Measurements from ENCODE around the gene ADAT3.
"Not testable (repeated sequence)": the region's sequence is repeated elsewhere in the genome, so short reads cannot be mapped to it uniquely, and the experiment has no call there.

The ADAT3 gene

DNA sequence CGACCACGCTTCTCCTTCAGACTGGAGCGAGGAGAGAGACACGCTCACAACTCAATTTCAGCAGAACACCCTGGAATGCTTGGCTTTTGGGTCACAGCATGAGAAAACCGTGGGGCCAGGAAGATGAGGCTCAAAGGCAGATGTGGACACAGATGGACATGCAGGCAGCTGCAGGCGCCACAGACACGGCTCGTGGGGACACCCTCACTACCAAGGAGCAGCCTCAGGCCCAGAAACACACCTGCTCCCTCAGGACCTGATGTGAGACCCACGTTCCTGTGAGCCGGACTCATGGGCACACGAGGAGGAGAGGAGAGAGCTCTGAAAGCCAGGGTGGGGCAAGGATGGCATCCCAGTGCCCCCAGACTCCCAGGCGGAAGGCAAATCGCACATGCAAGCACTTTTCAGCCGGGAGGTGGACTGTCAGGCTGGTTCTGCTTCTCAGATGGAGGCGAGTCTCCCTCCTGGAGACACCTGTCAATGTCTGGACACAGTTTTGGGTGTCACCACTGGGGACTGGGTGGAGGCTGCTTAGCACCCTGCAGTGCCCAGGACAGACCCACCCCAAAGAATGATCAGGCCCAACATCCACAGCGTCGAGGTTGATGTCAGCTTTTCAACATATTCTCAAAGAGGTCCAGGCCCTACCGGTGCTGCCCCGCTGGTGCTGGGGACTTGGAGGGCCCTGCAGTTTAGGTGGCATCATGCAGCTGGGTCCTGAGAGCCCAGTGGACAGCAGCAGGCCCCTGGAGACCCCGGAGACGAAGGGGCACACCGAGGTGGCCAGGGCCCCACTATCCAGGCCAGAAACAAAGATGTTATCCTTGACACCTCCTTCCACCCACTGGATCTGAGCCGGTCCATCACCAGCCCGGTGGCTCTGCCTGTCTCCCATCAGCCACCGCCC, 22.2 kb upstream of the ADAT3 start:
- DNase-seq (ENCODE audit: low read depth), result no peak

DNA sequence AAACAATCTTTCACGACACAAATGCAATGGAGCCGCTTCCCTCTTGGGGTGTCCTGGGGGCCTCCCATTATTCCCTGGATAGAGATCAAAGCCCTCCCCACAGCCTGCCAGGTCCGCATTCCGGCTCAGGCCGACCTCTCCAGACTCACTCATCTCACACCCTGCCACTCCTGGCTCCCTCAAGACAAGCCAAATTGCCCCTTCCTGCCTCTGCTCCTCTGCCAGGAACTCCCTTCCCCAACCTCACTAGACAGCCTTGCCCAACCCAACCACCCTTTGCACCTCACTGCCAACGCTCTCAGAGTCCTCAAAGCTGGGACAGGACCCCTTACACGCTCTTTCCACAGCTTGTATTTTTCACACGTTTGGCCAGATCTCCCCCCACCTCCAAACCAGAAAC, 21.4 kb upstream of the ADAT3 start:
- DNase-seq (ENCODE audit: low read depth), result no peak

- peak; percentile 37 for DNase-seq (ENCODE audit: low read depth)
Observed at GRCh38 chr19:1884291-1884718, 20.9 kb upstream of the ADAT3 start.

DNA sequence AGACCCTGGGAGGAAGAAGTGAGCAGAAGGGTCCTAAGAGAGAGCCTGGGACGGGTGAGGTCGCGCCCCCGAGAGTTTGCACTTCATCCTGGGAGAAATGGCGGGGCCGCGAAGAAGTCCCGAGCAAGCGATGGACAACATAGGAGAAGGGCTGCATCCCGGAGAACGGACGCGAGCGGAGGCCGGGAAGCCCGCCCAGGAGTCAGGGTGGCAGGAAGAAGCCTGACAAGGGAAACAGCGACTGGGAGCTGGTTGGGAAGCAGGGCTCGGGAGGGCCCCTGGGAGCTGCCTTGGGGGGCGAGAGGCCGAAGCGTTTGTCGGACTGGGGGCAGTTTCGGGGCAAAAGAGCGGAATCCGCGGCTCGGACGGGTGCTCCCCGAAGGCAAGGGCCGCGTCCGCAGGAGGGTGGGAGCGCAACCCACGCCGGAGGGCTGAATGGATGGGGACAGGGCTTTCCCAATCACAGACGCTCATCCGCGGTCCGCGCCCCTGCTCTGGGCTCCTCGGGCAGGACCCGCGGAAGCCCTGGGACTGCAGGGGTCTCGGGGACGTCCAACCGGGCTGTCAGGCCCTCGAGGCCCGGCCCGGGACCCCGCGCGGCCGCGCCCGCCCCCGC, 20.4 kb upstream of the ADAT3 start:
- DNase-seq (ENCODE audit: low read depth), result no peak

GRCh38 chr19:1885398-1886119, 19.6 kb upstream of the ADAT3 start, which contains the start of gene ABHD17A:
ABHD17A (minus strand) TSS chr19:1885496; CDS start chr19:1881566, 3,930 bp downstream.
- DNase-seq (ENCODE audit: low read depth), result peak; percentile 91

- DNase-seq (ENCODE audit: low read depth), result not testable (repeated sequence)
Observed at GRCh38 chr19:1886360-1886759, 18.8 kb upstream of the ADAT3 start.

GRCh38 chr19:1888385-1888784, 16.8 kb upstream of the ADAT3 start:
- no peak for DNase-seq (ENCODE audit: low read depth)

DNA sequence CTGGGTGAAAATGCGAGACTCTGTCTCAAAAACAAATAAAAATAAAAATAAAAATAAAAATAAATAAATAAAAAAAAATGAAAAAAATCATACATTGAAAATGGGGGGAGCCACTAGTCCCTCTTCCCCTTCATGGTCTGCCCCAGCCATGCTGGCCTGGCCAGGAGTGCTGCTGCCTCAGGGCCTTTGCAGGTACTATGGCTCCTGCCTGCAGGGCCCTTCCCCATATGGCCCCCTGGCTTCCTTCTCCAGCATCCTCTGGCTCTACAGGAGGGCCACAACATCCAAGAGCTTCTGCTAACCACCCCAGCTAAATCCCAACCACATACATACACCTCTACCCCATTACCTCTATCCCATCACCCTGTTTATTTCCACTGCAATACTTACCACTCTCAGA, 15.3 kb upstream of the ADAT3 start:
- no peak for DNase-seq (ENCODE audit: low read depth)

GRCh38 chr19:1893791-1894190, 11.4 kb upstream of the ADAT3 start:
- DNase-seq (ENCODE audit: low read depth), result no peak

DNA sequence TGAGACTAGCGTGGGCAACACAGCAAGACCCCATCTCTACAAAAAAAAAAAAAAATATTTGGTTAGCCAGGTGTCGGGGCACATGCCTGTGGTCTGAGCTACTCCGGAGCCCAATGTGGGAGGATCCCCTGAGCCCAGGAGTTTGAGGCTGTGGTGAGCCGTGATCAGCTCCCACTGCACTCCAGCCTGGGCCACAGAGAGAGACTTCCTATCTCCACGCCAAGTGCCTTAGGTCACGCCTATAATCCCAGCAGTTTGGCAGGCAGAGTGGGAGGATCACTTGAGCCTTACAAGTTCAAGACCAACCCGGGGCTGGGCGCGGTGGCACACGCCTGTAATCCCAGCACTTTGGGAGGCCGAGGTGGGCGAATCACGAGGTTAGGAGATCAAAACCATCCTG, 8.7 kb upstream of the ADAT3 start:
- DNase-seq (ENCODE audit: low read depth), result no peak

GRCh38 chr19:1901940-1902404, 3.2 kb upstream of the ADAT3 start:
- DNase-seq (ENCODE audit: low read depth), result no peak

GRCh38 chr19:1902923-1903322, 2.3 kb upstream of the ADAT3 start:
- DNase-seq (ENCODE audit: low read depth), result no peak

GRCh38 chr19:1904860-1905109, 414 bp upstream of the ADAT3 start:
- DNase-seq (ENCODE audit: low read depth), result no peak

DNA sequence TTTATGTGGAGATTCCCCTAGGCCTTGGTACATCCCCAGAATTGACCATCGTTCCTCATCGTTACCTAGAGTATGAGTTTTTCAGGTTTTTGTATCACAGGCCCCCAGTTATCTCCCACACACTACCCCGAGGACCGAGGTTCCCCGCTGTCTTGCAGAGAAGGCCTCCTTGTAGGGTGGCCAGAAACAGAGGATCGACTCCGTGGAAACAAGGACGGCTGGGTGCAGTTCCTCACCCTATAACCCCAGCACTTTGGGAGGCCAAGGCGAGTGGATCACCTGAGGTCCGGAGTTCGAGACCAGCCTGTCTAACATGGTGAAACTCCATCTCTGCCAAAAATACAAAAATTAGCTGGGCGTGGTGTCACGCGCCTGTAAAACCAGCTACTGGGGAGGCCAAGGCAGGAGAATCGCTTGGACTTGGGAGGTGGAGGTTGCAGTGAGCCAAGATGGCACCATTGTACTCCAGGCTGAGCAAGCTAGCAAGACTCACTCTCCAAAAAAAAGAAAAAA, 720 bp downstream of the ADAT3 start:
- DNase-seq (ENCODE audit: low read depth), result no peak

DNA sequence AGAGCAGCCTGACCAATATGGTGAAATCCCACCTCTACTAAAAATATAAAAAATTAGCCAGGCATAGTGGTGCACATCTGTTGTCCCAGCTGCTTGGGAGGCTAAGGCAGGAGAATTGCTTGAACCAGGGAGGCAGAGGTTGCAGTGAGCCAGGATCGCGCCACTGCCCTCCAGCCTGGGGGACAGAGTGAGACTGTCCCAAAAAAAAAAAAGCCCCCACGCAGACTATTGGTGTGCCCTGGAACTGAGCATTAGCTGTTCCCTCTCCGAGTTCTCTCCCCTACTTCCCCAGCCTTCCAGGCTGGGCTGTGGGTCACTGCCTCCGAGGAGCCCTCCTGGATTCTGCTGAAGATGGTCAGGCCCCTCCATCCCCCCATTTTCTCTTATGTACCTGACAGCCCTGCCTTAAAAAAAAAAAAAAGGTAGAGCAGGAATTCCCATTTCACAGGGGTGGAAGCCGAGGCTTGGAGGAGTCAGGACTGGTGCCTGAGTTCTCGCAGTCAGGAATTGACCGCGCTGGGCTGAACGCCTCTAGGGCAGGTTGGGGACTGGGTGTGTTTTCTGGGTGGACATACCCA, 1.9 kb downstream of the ADAT3 start:
- DNase-seq (ENCODE audit: low read depth), result no peak

GRCh38 chr19:1907563-1908363, 2.6 kb downstream of the ADAT3 start:
- DNase-seq (ENCODE audit: low read depth), result no peak

- no peak for DNase-seq (ENCODE audit: low read depth)
Observed at GRCh38 chr19:1908364-1908678, 3.1 kb downstream of the ADAT3 start.

- DNase-seq (ENCODE audit: low read depth), result no peak
Observed at GRCh38 chr19:1909761-1910080, 4.5 kb downstream of the ADAT3 start.

DNA sequence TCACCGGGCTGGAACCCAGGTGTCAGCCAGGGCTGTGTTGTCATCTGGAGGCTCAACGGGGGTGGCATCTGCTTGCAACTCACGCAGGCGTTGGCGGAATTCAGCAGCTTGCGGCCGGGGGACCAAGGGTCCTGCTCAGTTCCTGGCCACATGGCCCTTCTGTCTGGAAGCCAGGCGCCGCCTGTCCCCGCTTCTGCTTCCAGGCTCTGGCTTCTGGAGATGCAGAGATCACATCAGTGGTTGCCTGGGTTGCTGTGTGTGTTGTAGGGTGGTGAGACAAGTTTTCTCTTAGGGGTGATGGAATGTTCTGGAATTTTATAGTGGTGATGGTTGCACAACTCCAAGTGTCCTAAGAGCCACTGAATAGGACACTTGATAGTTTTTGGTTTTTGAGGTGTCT, 5.0 kb downstream of the ADAT3 start:
- no peak for DNase-seq (ENCODE audit: low read depth)

- DNase-seq (ENCODE audit: low read depth), result no peak
Observed at GRCh38 chr19:1911098-1911497, 5.9 kb downstream of the ADAT3 start.

GRCh38 chr19:1911995-1912394, 6.8 kb downstream of the ADAT3 start:
- no peak for DNase-seq (ENCODE audit: low read depth)

All from stimulated activated CD8-positive, alpha-beta memory T cell treated with anti-CD3 and anti-CD28 coated beads, Interleukin-12 subunit alpha, Interleukin-12 subunit beta, amount 100 ng/mL, for 4 hours (primary cell).